Measurements from ENCODE around the gene CEP57L1. TPM values are rescaled to one million over a fixed set of nuclear protein-coding genes. Genes with fewer than 3 reads are reported as not detected.

Gene CEP57L1
- total and polyA plus RNA-seq, 9 of the 15 experiments (the other 6 are each of a cell fraction or from before 2014, with no cell fraction given), result 39.4 to 88.6 (median 61.8) TPM

- TF ChIP-seq ATF6 (CRISPR knock-in tag; IDR thresholded peaks at IDR 0.05) (no peak), GABPA (tag; conservative IDR thresholded peaks at IDR 0.05; ENCODE audit: low read depth) (peak; percentile 89), POLR2H (tag; IDR thresholded peaks at IDR 0.05; ENCODE audit: low read depth) (peak; percentile 46), ZNF217 (CRISPR knock-in tag; IDR thresholded peaks at IDR 0.05) (no peak), KLF6 (CRISPR knock-in tag; IDR thresholded peaks at IDR 0.05; ENCODE audit: borderline replicate concordance) (no peak), ILK (tag; IDR thresholded peaks at IDR 0.05; ENCODE audit: borderline replicate concordance, low read depth) (no peak), MIER1 (IDR thresholded peaks at IDR 0.05; ENCODE audit: low read depth) (no peak), SFPQ (IDR thresholded peaks at IDR 0.05; ENCODE audit: low read depth, low read length) (no peak), HCFC1 (IDR thresholded peaks at IDR 0.05; ENCODE audit: low read depth, low read length) (peak; percentile 97), ZBTB43 (CRISPR knock-in tag; IDR thresholded peaks at IDR 0.05) (0 out of 2 replicates have a peak, but pooled peaks have one; percentile 35), FOXK1 (CRISPR knock-in tag; IDR thresholded peaks at IDR 0.05; ENCODE audit: borderline replicate concordance) (0 out of 2 replicates have a peak, but pooled peaks have one; percentile 19), TBP (optimal IDR thresholded peaks at IDR 0.05; ENCODE audit: low read depth, low read length) (peak; percentile 39), ZC3H4 (CRISPR knock-in tag; IDR thresholded peaks at IDR 0.05; ENCODE audit: borderline replicate concordance) (no peak), SOX6 (IDR thresholded peaks at IDR 0.05) (no peak), ERF (CRISPR knock-in tag; IDR thresholded peaks at IDR 0.05) (peak; percentile 83)
- TF ChIP-seq, protein P1, sequence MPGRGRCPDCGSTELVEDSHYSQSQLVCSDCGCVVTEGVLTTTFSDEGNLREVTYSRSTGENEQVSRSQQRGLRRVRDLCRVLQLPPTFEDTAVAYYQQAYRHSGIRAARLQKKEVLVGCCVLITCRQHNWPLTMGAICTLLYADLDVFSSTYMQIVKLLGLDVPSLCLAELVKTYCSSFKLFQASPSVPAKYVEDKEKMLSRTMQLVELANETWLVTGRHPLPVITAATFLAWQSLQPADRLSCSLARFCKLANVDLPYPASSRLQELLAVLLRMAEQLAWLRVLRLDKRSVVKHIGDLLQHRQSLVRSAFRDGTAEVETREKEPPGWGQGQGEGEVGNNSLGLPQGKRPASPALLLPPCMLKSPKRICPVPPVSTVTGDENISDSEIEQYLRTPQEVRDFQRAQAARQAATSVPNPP (IDR thresholded peaks at IDR 0.05; ENCODE audit: borderline replicate concordance, insufficient read depth, insufficient read length), result no peak
- TF ChIP-seq, protein P2, sequence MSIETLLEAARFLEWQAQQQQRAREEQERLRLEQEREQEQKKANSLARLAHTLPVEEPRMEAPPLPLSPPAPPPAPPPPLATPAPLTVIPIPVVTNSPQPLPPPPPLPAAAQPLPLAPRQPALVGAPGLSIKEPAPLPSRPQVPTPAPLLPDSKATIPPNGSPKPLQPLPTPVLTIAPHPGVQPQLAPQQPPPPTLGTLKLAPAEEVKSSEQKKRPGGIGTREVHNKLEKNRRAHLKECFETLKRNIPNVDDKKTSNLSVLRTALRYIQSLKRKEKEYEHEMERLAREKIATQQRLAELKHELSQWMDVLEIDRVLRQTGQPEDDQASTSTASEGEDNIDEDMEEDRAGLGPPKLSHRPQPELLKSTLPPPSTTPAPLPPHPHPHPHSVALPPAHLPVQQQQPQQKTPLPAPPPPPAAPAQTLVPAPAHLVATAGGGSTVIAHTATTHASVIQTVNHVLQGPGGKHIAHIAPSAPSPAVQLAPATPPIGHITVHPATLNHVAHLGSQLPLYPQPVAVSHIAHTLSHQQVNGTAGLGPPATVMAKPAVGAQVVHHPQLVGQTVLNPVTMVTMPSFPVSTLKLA (conservative IDR thresholded peaks at IDR 0.05), result peak; percentile 59 to 65; a peak in 3 of 4 replicates
Measured at GRCh38 chr6:109095036-109095834, at the start of gene CEP57L1 (continued).
